Motor neuron (in vitro differentiated cells): ENCODE data around the gene EXOC1. TPM values are rescaled to one million over a fixed set of nuclear protein-coding genes. Genes with fewer than 3 reads are reported as not detected.

ENCODE experiments used
- ATAC-seq, 8 experiments: fragments of 200-7000 bp; cut with Tn5 transposase; replicated peaks in 6 of 8; 2 replicates each; pipeline ENCODE4 v1.8.0; 2021; ENCODE audit warnings: mild to moderate bottlenecking in 8 of 8, moderate library complexity in 8 of 8
- H3K27ac ChIP-seq, 2 donors: fragments of 250-450 bp; sonication (Bioruptor Pico); 2 replicates each; pipeline ENCODE4 v1.9.0; 2021; ENCODE audit warnings: antibody characterized with exemption in 2 of 2, mild to moderate bottlenecking in 2 of 2, moderate library complexity in 1 of 2
- H3K4me1 ChIP-seq, 2 donors: fragments of 250-450 bp; sonication (Bioruptor Pico); replicated peaks in 1 of 2; 2 replicates each; pipeline ENCODE4 v1.6.1; 2021; ENCODE audit warnings: antibody characterized with exemption in 2 of 2, mild to moderate bottlenecking in 2 of 2, moderate library complexity in 1 of 2
- H3K4me3 ChIP-seq, 5 donors: fragments of 250-450 bp; sonication (Bioruptor Pico); 2 replicates each; pipeline ENCODE4 v1.9.0; 2021; ENCODE audit warnings: antibody characterized with exemption in 5 of 5, mild to moderate bottlenecking in 5 of 5, moderate library complexity in 4 of 5
- WGBS, 10 experiments: fragments of 450-650 bp; shearing (Covaris generic); methylation state at CpG; one replicate each; pipeline ENCODE4 v1.0.0; 2022; 5-methylcytosine and 5-hydroxymethylcytosine counted together
- in situ Hi-C, 9 experiments: fragments of 400-800 bp; cut with MboI; loops; one replicate each; pipeline ENCODE4 v1.15.0; 2021; ENCODE audit warnings: low sequenced_read_pairs in 9 of 9, low pct_unique_long_range_greater_than_20kb in 2 of 9; ENCODE audit not compliant: unreplicated experiment in 9 of 9
- total RNA-seq, 8 experiments: library from RNA; unstranded; fragments of 300-600 nt; gene quantifications; 2 replicates each; pipeline versions ENCODE4 v1.2.3 to v1.2.4, GENCODE V29; 2022

The EXOC1 gene
- total RNA-seq, 8 experiments from 2014 or later: 31.3 to 52.3 (median 44.7) TPM

GRCh38 chr4:55947912-55948725, 94.7 kb downstream of the EXOC1 start:
- in situ Hi-C loops: loop anchor here in 3 of 9 experiments (25.0 kb wide), 2 partner anchors 339 to 364 kb away; no protein-coding TSS in a partner anchor
- peaks cover 16% of the 10 kb centered on the region in 2 donors for H3K4me1 ChIP-seq
- no peak overlapping the region for H3K27ac ChIP-seq
- peak overlapping the region; percentile 60 to 90 (median 75) for H3K4me3 ChIP-seq
- ATAC-seq: peak in 7 of 8 experiments; percentile 5 to 55 (median 39)
- WGBS, 10 experiments: 4 to 46% (median 16%) methylated on average over 3 to 14 of the region's 19 CpGs; no CpG with 5 or more reads in 1 of the 10 experiments

DNA sequence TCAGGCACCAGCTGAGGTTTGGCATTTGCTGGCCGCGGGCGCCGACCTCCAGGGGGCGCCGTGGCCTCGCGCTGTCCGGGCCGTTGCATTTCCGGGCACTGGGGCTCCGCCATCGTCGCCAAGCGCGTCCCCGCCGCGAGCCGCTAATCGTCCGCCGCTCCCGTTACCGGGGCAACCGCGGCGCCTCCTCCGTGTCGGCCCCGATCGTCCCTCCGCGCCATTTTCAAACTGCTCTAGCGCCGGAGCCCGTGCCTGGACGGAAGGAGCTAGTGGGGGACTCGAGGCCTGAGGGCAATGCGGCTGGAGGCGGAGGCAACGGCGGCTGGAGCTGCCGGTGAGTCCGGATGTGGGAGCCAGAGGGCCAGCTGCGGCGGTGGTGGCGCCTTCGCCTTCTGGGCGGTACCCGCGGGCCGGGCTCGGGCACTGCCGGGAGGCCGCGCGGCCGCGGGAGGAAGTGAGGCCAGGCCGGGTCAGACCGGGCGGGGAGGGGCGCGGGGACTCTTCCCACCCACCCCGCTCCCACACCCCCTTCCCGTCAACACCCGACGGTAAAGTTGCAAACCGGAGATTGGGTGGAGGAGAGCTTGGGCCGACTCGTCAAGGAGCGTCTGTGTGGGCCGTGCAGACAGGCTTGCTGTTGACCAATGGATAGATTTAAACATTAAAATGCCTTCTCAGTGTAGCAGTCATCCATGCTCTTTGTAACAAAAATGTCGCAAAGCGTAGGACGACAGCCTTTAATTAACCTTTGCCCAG, 95.5 kb downstream of the EXOC1 start, which contains the start of gene CEP135:
CEP135 (plus strand) TSS at position 220 of the 756 bp plus-strand sequence. CDS start 3,186 bp downstream, outside the sequence.
- Histone ChIP-seq H3K4me3 (peak within 1 kb of the TSS; percentile 60 to 90 (median 75)), H3K4me1 (peaks cover 16% of the 10 kb centered on the region in 2 donors), H3K27ac (peak within 1 kb of the TSS in 1 of 2 donors; percentile 76)
- peak; percentile 79 to 98 (median 96) for ATAC-seq
- 0 to 6% (median 0%) methylated on average over 1 to 18 of the region's 77 CpGs; no CpG with 5 or more reads in 4 of the 10 experiments for WGBS, 10 experiments
- in situ Hi-C loops: loop anchor here in 3 of 9 experiments (25.0 kb wide), 2 partner anchors 338 to 363 kb away; no protein-coding TSS in a partner anchor

DNA sequence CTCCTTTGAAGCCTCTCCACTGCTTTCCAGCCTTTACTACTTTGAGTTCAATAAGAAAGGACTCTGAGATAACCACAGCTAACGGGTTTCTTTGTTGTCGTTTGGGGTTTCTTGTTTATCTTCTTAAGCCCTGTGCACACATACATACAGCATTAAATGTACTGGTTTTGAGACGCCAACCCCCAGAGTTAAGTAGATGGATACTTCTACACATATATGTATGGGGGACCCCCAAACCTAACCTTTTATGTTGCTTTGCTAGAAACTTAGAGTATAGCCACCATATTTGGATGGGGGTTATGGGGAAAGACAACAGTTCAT, 96.0 kb downstream of the EXOC1 start:
- Histone ChIP-seq H3K27ac (peak overlapping the region in 1 of 2 donors; percentile 76), H3K4me1 (peaks cover 16% of the 10 kb centered on the region in 2 donors), H3K4me3 (peak overlapping the region; percentile 60 to 90 (median 75))
- ATAC-seq: no peak
- WGBS, 10 experiments: 0 to 4% (median 0%) methylated on average over 1 to 3 of the region's 3 CpGs; no CpG with 5 or more reads in 2 of the 10 experiments
- in situ Hi-C loops: loop anchor here in 3 of 9 experiments (25.0 kb wide), 2 partner anchors 338 to 363 kb away; no protein-coding TSS in a partner anchor

- H3K4me3 ChIP-seq: no peak overlapping the region
- H3K27ac ChIP-seq: no peak overlapping the region
- in situ Hi-C loops: loop anchor here in 1 of 9 experiments (25.0 kb wide), 1 partner anchor 361 kb away; no protein-coding TSS in a partner anchor
- H3K4me1 ChIP-seq: peaks cover 16% of the 10 kb centered on the region in 2 donors
- 90 to 100% (median 97%) methylated on average over 3 to 5 of the region's 5 CpGs for WGBS, 10 experiments
- no peak for ATAC-seq
Observed at GRCh38 chr4:55951191-55951922, 97.9 kb downstream of the EXOC1 start.

Other genes starting within 250 kb of the EXOC1 start
- 10 to 100 TPM in 7 of 8 experiments, 1 to 10 TPM in 1; 1.9 to 89.3 (median 55.8) TPM for gene NMU, start 217.3 kb upstream of the EXOC1 start, total RNA-seq
- gene EXOC1L, start 33.9 kb upstream of the EXOC1 start, total RNA-seq: 1 to 10 TPM in 1 of 8 experiments, under 1 TPM in 1, not detected in 6; 0.66 to 1.9 TPM
- gene CEP135, start 95.3 kb downstream of the EXOC1 start, total RNA-seq: 10 to 100 TPM in 1 of 8 experiments, 1 to 10 TPM in 7; 2.2 to 12.1 (median 7.4) TPM